Gastroesophageal sphincter (tissue), 4 donors: ENCODE results near the gene MACROD2. TPM values are rescaled to one million over a fixed set of nuclear protein-coding genes. Genes with fewer than 3 reads are reported as not detected.

Experiments used
- ATAC-seq: fragments of 150-250 bp; one replicate; pipeline ENCODE4 v1.9.1; 2016; ENCODE audit warnings: mild to moderate bottlenecking, moderate library complexity
- H3K27ac ChIP-seq, 4 donors: fragments of 200-600 bp; sonication (generic) in 3 of 4; 1 replicate in 3 of 4; 2 replicates in 1 of 4; pipeline ENCODE4 v1.5.1; 2016 to 2019
- H3K27me3 ChIP-seq: fragments of 200-600 bp; sonication (generic); one replicate; pipeline ENCODE4 v1.5.1; 2019
- H3K36me3 ChIP-seq, 2 donors: fragments of 200-600 bp; sonication (generic); one replicate each; pipeline ENCODE4 v1.5.1; 2019; ENCODE audit warnings: control low read depth in 1 of 2
- H3K4me1 ChIP-seq, 3 donors: fragments of 200-600 bp; sonication (generic); 1 replicate in 2 of 3; 2 replicates in 1 of 3; pipeline ENCODE4 v1.5.1; 2016 to 2019; ENCODE audit warnings: control low read depth in 2 of 3
- H3K4me3 ChIP-seq, 2 donors: fragments of 200-600 bp; sonication (generic); one replicate each; pipeline ENCODE4 v1.5.1; 2019; ENCODE audit warnings: mild to moderate bottlenecking in 1 of 2, moderate library complexity in 1 of 2
- H3K9me3 ChIP-seq, 3 donors: fragments of 200-600 bp; sonication (generic); one replicate each; pipeline ENCODE4 v1.5.1; 2017 to 2019; ENCODE audit warnings: control low read depth in 2 of 3
- CTCF ChIP-seq, 4 experiments: fragments of 200-600 bp in 2 of 4; fragments of 450-650 bp in 2 of 4; sonication (generic) in 1 of 4; IDR thresholded peaks; one replicate each; pipeline ENCODE4 v1.5.1; 2017 to 2019; ENCODE audit warnings: antibody characterized with exemption in 4 of 4, mild to moderate bottlenecking in 2 of 4, moderate library complexity in 2 of 4
- EP300 ChIP-seq: sonication (generic); formaldehyde crosslinking; IDR thresholded peaks from one replicate; pipeline ENCODE4 v1.6.1; 2017; ENCODE audit warnings: antibody characterized with exemption, mild to moderate bottlenecking
- POLR2A ChIP-seq, 2 donors: fragments of 450-650 bp; IDR thresholded peaks; one replicate each; pipeline ENCODE4 v1.6.1; 2017; ENCODE audit warnings: antibody characterized with exemption in 2 of 2, mild to moderate bottlenecking in 2 of 2, moderate library complexity in 1 of 2
- POLR2AphosphoS5 ChIP-seq: sonication (generic); formaldehyde crosslinking; IDR thresholded peaks from one replicate; pipeline ENCODE4 v1.6.1; 2017; ENCODE audit warnings: antibody characterized with exemption
- WGBS, 2 donors: methylation state at CpG; one replicate each; pipeline ENCODE4 v1.1.5; 2018; ENCODE audit warnings: low coverage in 1 of 2; 5-methylcytosine and 5-hydroxymethylcytosine counted together
- total RNA-seq, 4 donors: library from RNA; depleted of rRNA; stranded (reverse); fragments of >200 nt; gene quantifications; one replicate each; pipeline ENCODE4 v1.1.0, GENCODE V29; 2016

The MACROD2 gene
- total RNA-seq, 4 donors from 2014 or later: 4.0 to 12.1 (median 7.4) TPM

- no peaks in the 10 kb centered on the region for H3K4me1 ChIP-seq
- no peaks in the 10 kb centered on the region for H3K9me3 ChIP-seq
- TF ChIP-seq EP300 (no peak), POLR2AphosphoS5 (no peak), CTCF (IDR thresholded peaks at IDR 0.05) (no peak), POLR2A (IDR thresholded peaks at IDR 0.05) (no peak)
- H3K27me3 ChIP-seq: no peaks in the 10 kb centered on the region
- no peaks in the 10 kb centered on the region for H3K36me3 ChIP-seq
- H3K27ac ChIP-seq: no peak overlapping the region
- no peak overlapping the region for H3K4me3 ChIP-seq
- no peak for ATAC-seq
Measured at GRCh38 chr20:15387228-15387627, 1391.9 kb downstream of the MACROD2 start.

- Histone ChIP-seq H3K36me3 (no peaks in the 10 kb centered on the region), H3K27me3 (no peaks in the 10 kb centered on the region), H3K4me3 (no peak overlapping the region), H3K9me3 (no peaks in the 10 kb centered on the region), H3K4me1 (no peaks in the 10 kb centered on the region), H3K27ac (no peak overlapping the region)
- TF ChIP-seq CTCF (IDR thresholded peaks at IDR 0.05) (no peak), POLR2AphosphoS5 (no peak), EP300 (no peak), POLR2A (IDR thresholded peaks at IDR 0.05) (no peak)
- no peak for ATAC-seq
- WGBS, 2 donors: 89 to 90% methylated on average over 2 to 3 of the region's 3 CpGs
Measured at GRCh38 chr20:15395457-15395856, 1400.1 kb downstream of the MACROD2 start.

GRCh38 chr20:15396026-15396425 lies 1400.7 kb downstream of the MACROD2 start:
- H3K9me3 ChIP-seq: no peaks in the 10 kb centered on the region
- no peak overlapping the region for H3K27ac ChIP-seq
- H3K36me3 ChIP-seq: no peaks in the 10 kb centered on the region
- 91% methylated on average over 2 of the region's 2 CpGs for WGBS, 2 donors
- ATAC-seq: no peak
- TF ChIP-seq POLR2A (IDR thresholded peaks at IDR 0.05): no peak
- TF ChIP-seq EP300: no peak
- TF ChIP-seq CTCF (IDR thresholded peaks at IDR 0.05): no peak
- TF ChIP-seq POLR2AphosphoS5: no peak
- no peaks in the 10 kb centered on the region for H3K27me3 ChIP-seq
- H3K4me3 ChIP-seq: no peak overlapping the region
- no peaks in the 10 kb centered on the region for H3K4me1 ChIP-seq

- ATAC-seq: no peak
- no peak overlapping the region for H3K4me3 ChIP-seq
- no peaks in the 10 kb centered on the region for H3K4me1 ChIP-seq
- H3K27ac ChIP-seq: no peak overlapping the region
- no peaks in the 10 kb centered on the region for H3K27me3 ChIP-seq
- H3K36me3 ChIP-seq: no peaks in the 10 kb centered on the region
- no peak for TF ChIP-seq CTCF (IDR thresholded peaks at IDR 0.05)
- no peak for TF ChIP-seq EP300
- no peak for TF ChIP-seq POLR2A (IDR thresholded peaks at IDR 0.05)
- TF ChIP-seq POLR2AphosphoS5: no peak
- H3K9me3 ChIP-seq: no peaks in the 10 kb centered on the region
- WGBS, 2 donors: 78 to 85% methylated on average over 3 of the region's 3 CpGs
Measured at GRCh38 chr20:15396900-15397299, 1401.6 kb downstream of the MACROD2 start.

- Histone ChIP-seq H3K36me3 (no peaks in the 10 kb centered on the region), H3K27ac (no peak overlapping the region), H3K27me3 (no peaks in the 10 kb centered on the region), H3K4me1 (no peaks in the 10 kb centered on the region), H3K4me3 (no peak overlapping the region), H3K9me3 (peaks cover 0 to 5% (median 0%) of the 10 kb centered on the region in 3 donors)
- no peak for ATAC-seq
- 36 to 91% methylated on average over 2 of the region's 2 CpGs for WGBS, 2 donors
- TF ChIP-seq POLR2AphosphoS5: no peak
- no peak for TF ChIP-seq POLR2A (IDR thresholded peaks at IDR 0.05)
- no peak for TF ChIP-seq EP300
- no peak for TF ChIP-seq CTCF (IDR thresholded peaks at IDR 0.05)
Measured at GRCh38 chr20:15399781-15400180, 1404.5 kb downstream of the MACROD2 start.
